ENCODE data around the gene TPSB2.

GRCh38 chr16:1276580-1276878 is 46.5 kb upstream of the TPSB2 start:
- TF ChIP-seq CTCF (conservative IDR thresholded peaks at IDR 0.05; ENCODE audit: low read depth, low read length) (no peak), EZH2 (IDR thresholded peaks at IDR 0.05; ENCODE audit: borderline replicate concordance, low read depth, low read length, poor library complexity, severe bottlenecking) (no peak)

All from A673 (cell line).